Measurements from ENCODE around the gene CPVL.

CPVL gene

GRCh38 chr7:28958980-28959347 lies 187.4 kb downstream of the CPVL start:
- no peak for DNase-seq

- DNase-seq = no peak
Measured at GRCh38 chr7:28958235-28958979, 187.9 kb downstream of the CPVL start, which contains the start of gene TRIL. TSS of gene TRIL (minus strand) at chr7:28958330. CDS start at chr7:28958046, 284 bp downstream.

GRCh38 chr7:28957751-28958234 lies 188.5 kb downstream of the CPVL start:
- DNase-seq = peak; percentile 36 to 45

GRCh38 chr7:28957064-28957750 lies 189.1 kb downstream of the CPVL start:
- DNase-seq = no peak

GRCh38 chr7:28956608-28957063 lies 189.7 kb downstream of the CPVL start:
- peak; percentile 65 to 71 for DNase-seq

GRCh38 chr7:28955718-28956607 lies 190.4 kb downstream of the CPVL start:
- peak; percentile 69 to 85 for DNase-seq

- no peak for DNase-seq
Measured at GRCh38 chr7:28955356-28955717, 191.0 kb downstream of the CPVL start.

DNA sequence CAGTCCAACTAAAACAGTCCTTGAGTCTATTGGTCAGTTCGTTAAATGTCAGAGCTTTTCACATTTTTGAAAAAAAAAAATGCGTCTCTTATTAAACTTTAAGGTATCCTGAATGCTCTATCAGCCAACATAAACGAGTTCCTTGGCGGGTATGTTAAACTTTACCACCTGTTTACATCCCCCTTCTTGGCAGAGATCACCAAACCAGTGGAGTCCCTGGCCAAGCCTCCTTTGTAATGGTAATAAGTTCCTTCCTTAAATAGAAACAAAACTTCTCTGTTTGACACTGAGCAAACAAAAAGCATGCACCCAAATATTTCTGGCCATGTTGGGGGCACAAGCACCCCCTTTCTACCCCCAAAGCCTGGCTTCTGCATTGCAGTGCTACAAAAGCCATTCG lies 191.4 kb downstream of the CPVL start:
- no peak for DNase-seq

DNA sequence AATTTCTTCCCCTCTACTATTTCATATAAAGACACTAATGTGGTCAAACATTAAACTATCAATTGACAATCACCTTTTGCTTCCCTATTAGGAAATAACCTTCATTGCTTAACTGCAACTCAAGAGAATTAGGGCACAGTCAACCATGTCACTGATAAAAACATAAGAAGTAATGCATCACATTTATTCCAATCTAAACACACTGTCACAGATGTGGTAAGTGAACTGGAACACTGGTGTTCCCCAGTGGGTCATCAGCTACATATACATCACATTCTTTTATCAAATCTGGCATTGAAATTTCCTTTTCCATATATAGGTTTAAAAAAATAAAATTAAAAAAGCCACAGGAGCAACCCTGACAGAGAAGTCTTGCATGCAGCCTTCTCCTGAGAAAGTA lies 191.9 kb downstream of the CPVL start:
- DNase-seq = no peak

DNA sequence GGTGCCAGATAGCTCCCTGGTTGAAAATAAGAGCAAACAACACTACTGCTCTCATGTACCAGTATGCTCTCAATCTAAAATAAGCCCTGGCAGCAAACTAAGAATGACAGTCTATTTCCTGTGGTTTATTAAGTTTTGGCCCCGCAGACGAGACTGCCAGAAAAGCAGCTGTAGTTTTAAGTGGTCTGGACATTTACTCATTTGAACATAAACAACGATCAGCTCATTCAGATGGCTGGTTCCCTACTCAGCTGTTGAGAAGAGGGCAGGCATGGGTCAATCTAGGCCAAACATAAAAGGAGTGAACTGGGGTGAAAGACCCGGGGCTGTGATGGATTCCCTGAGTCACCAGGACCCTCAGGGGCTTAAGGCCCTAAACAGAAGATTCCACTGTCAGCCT lies 192.7 kb downstream of the CPVL start:
- DNase-seq = no peak

Data from NCI-H1930 (cell line).